ENCODE data around the gene AQP6. TPM values are rescaled to one million over a fixed set of nuclear protein-coding genes. Genes with fewer than 3 reads are reported as not detected.

AQP6 gene
- polyA plus RNA-seq, 1 of the 3 experiments (the other 2 are of a cell fraction), result 0.10 TPM

DNA sequence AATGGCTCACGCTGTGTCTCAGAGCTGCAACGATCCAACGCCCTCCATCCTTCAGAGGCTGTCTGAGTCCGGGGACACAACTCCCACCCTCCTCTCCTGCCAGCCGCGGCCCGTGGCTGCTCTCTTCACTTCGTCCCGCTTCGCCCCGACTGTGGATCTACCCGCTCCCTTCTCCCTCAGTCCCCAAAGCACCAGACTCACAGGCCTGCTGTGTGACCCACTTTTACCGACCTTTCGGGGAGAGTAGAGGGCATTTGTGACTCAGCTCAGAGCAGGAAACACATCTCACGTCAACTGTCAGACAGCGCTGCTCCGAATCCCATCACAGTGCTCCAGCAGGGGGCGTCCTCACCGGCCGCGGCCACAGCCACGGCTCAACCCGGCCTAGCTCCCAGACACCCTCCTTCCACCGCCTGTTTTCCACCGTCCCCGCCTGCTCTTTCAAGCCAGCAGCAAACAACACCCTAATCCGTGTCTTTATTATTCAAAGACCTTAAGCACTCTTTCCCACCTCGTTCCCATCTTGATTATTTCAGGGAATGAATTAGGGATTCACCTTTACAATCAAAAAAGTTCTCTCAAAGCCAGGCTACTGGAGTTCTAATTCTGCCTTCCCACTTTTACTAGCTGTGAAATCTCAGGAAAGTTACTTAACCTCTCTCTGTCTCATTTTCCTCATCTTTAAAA is 27.2 kb upstream of the AQP6 start:
- H3K4me1 ChIP-seq (ENCODE audit: control insufficient read depth in 1 of 2, insufficient read depth in 2 of 2, low read depth in 1 of 2, low read length in 1 of 2), result peaks cover 0 to 17% of the 10 kb centered on the region in 2 experiments; a peak in 1 of 4 replicates
- peak overlapping the region; percentile 87 for H2AFZ ChIP-seq (ENCODE audit: low read depth)
- no peaks in the 10 kb centered on the region for H4K20me1 ChIP-seq (ENCODE audit: insufficient read depth)
- peak; percentile 91 for DNase-seq
- H3F3A ChIP-seq (replicated peaks; ENCODE audit: insufficient read depth), result no peaks in the 10 kb centered on the region
- H3K9me3 ChIP-seq, result no peaks in the 10 kb centered on the region
- H3K9ac ChIP-seq, result no peak overlapping the region
- no peaks in the 10 kb centered on the region for H3K9me2 ChIP-seq
- CTCF ChIA-PET, result interaction anchor here (0.5 to 6.1 kb wide), 46 partner anchors 10 to 323 kb away, joined by 3 to 101 read pairs (median 6); partner anchors contain the start of genes AQP5, BCDIN3D, COX14 and FAIM2
- peak overlapping the region; percentile 61 for H3K4me2 ChIP-seq
- H3K27ac ChIP-seq (ENCODE audit: low read depth in 2 of 2, low read length in 1 of 2), result peak overlapping the region in 1 of 2 experiments; percentile 29; a peak in 1 of 4 replicates
- H3K36me3 ChIP-seq (replicated peaks in 1 of 2; ENCODE audit: control insufficient read depth in 1 of 2, insufficient read depth in 2 of 2, low read length in 1 of 2), result no peaks in the 10 kb centered on the region
- no peaks in the 10 kb centered on the region for H3K79me2 ChIP-seq (ENCODE audit: insufficient read depth)
- H3K27me3 ChIP-seq (ENCODE audit: insufficient read depth), result no peaks in the 10 kb centered on the region
- H3K4me3 ChIP-seq (ENCODE audit: low read depth in 2 of 2, low read length in 1 of 2), result peak overlapping the region; percentile 33 to 36; a peak in 3 of 4 replicates
- 12% methylated on average over 23 of the region's 28 CpGs for WGBS (ENCODE audit: low lambda C conversion rate)
- POLR2A ChIA-PET, result interaction anchor here (0.8 to 1.8 kb wide), 4 partner anchors 23 to 139 kb away, joined by 3 to 5 read pairs (median 3); partner anchors contain the start of gene SMARCD1
- peak; percentile 30; the same call in 1 of the 2 replicates for TF ChIP-seq FOSL2 (IDR thresholded peaks at IDR 0.05; ENCODE audit: borderline replicate concordance, low read depth)
- TF ChIP-seq, protein P1, sequence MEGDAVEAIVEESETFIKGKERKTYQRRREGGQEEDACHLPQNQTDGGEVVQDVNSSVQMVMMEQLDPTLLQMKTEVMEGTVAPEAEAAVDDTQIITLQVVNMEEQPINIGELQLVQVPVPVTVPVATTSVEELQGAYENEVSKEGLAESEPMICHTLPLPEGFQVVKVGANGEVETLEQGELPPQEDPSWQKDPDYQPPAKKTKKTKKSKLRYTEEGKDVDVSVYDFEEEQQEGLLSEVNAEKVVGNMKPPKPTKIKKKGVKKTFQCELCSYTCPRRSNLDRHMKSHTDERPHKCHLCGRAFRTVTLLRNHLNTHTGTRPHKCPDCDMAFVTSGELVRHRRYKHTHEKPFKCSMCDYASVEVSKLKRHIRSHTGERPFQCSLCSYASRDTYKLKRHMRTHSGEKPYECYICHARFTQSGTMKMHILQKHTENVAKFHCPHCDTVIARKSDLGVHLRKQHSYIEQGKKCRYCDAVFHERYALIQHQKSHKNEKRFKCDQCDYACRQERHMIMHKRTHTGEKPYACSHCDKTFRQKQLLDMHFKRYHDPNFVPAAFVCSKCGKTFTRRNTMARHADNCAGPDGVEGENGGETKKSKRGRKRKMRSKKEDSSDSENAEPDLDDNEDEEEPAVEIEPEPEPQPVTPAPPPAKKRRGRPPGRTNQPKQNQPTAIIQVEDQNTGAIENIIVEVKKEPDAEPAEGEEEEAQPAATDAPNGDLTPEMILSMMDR (IDR thresholded peaks at IDR 0.05), result peak; percentile 96
- TF ChIP-seq, protein P2, sequence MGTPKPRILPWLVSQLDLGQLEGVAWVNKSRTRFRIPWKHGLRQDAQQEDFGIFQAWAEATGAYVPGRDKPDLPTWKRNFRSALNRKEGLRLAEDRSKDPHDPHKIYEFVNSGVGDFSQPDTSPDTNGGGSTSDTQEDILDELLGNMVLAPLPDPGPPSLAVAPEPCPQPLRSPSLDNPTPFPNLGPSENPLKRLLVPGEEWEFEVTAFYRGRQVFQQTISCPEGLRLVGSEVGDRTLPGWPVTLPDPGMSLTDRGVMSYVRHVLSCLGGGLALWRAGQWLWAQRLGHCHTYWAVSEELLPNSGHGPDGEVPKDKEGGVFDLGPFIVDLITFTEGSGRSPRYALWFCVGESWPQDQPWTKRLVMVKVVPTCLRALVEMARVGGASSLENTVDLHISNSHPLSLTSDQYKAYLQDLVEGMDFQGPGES (IDR thresholded peaks at IDR 0.05; ENCODE audit: low read depth, low read length), result no peak
- TF ChIP-seq GABPA (IDR thresholded peaks at IDR 0.05; ENCODE audit: low read depth), result no peak
- TF ChIP-seq, protein P3, sequence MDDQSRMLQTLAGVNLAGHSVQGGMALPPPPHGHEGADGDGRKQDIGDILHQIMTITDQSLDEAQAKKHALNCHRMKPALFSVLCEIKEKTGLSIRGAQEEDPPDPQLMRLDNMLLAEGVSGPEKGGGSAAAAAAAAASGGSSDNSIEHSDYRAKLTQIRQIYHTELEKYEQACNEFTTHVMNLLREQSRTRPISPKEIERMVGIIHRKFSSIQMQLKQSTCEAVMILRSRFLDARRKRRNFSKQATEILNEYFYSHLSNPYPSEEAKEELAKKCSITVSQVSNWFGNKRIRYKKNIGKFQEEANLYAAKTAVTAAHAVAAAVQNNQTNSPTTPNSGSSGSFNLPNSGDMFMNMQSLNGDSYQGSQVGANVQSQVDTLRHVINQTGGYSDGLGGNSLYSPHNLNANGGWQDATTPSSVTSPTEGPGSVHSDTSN (IDR thresholded peaks at IDR 0.05), result peak; percentile 84
- no peak for TF ChIP-seq ELF1 (IDR thresholded peaks at IDR 0.05)
- TF ChIP-seq TAF1 (IDR thresholded peaks at IDR 0.05; ENCODE audit: borderline replicate concordance, low read depth, low read length), result no peak
- TF ChIP-seq, protein P4, sequence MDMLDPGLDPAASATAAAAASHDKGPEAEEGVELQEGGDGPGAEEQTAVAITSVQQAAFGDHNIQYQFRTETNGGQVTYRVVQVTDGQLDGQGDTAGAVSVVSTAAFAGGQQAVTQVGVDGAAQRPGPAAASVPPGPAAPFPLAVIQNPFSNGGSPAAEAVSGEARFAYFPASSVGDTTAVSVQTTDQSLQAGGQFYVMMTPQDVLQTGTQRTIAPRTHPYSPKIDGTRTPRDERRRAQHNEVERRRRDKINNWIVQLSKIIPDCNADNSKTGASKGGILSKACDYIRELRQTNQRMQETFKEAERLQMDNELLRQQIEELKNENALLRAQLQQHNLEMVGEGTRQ (IDR thresholded peaks at IDR 0.05; ENCODE audit: borderline replicate concordance, low read depth, low read length), result no peak
- TF ChIP-seq FOXJ3 (CRISPR knock-in tag; IDR thresholded peaks at IDR 0.05), result no peak
- TF ChIP-seq, protein P5, sequence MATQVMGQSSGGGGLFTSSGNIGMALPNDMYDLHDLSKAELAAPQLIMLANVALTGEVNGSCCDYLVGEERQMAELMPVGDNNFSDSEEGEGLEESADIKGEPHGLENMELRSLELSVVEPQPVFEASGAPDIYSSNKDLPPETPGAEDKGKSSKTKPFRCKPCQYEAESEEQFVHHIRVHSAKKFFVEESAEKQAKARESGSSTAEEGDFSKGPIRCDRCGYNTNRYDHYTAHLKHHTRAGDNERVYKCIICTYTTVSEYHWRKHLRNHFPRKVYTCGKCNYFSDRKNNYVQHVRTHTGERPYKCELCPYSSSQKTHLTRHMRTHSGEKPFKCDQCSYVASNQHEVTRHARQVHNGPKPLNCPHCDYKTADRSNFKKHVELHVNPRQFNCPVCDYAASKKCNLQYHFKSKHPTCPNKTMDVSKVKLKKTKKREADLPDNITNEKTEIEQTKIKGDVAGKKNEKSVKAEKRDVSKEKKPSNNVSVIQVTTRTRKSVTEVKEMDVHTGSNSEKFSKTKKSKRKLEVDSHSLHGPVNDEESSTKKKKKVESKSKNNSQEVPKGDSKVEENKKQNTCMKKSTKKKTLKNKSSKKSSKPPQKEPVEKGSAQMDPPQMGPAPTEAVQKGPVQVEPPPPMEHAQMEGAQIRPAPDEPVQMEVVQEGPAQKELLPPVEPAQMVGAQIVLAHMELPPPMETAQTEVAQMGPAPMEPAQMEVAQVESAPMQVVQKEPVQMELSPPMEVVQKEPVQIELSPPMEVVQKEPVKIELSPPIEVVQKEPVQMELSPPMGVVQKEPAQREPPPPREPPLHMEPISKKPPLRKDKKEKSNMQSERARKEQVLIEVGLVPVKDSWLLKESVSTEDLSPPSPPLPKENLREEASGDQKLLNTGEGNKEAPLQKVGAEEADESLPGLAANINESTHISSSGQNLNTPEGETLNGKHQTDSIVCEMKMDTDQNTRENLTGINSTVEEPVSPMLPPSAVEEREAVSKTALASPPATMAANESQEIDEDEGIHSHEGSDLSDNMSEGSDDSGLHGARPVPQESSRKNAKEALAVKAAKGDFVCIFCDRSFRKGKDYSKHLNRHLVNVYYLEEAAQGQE (IDR thresholded peaks at IDR 0.05; ENCODE audit: low read depth, low read length), result no peak
- TF ChIP-seq TCF12 (IDR thresholded peaks at IDR 0.05), result peak; percentile 20; the same call in 1 of the 2 replicates
- TF ChIP-seq RAD21 (IDR thresholded peaks at IDR 0.05; ENCODE audit: low read length), result peak; percentile 63
- TF ChIP-seq RCOR1 (IDR thresholded peaks at IDR 0.05; ENCODE audit: low read length), result peak; percentile 10; the same call in 1 of the 2 replicates
- TF ChIP-seq RXRA (IDR thresholded peaks at IDR 0.05; ENCODE audit: borderline replicate concordance, low read depth), result no peak; the same call in 1 of the 2 replicates
- TF ChIP-seq SMC3 (IDR thresholded peaks at IDR 0.05; ENCODE audit: low read depth, low read length), result peak; percentile 70
- TF ChIP-seq, protein P6, sequence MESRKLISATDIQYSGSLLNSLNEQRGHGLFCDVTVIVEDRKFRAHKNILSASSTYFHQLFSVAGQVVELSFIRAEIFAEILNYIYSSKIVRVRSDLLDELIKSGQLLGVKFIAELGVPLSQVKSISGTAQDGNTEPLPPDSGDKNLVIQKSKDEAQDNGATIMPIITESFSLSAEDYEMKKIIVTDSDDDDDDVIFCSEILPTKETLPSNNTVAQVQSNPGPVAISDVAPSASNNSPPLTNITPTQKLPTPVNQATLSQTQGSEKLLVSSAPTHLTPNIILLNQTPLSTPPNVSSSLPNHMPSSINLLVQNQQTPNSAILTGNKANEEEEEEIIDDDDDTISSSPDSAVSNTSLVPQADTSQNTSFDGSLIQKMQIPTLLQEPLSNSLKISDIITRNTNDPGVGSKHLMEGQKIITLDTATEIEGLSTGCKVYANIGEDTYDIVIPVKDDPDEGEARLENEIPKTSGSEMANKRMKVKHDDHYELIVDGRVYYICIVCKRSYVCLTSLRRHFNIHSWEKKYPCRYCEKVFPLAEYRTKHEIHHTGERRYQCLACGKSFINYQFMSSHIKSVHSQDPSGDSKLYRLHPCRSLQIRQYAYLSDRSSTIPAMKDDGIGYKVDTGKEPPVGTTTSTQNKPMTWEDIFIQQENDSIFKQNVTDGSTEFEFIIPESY (IDR thresholded peaks at IDR 0.05; ENCODE audit: borderline replicate concordance, low read depth), result no peak
- TF ChIP-seq POLR2AphosphoS5 (IDR thresholded peaks at IDR 0.05; ENCODE audit: low read depth, low read length), result no peak
- no peak for TF ChIP-seq JUND (IDR thresholded peaks at IDR 0.05)
- TF ChIP-seq, protein P7, sequence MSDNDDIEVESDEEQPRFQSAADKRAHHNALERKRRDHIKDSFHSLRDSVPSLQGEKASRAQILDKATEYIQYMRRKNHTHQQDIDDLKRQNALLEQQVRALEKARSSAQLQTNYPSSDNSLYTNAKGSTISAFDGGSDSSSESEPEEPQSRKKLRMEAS (IDR thresholded peaks at IDR 0.05; ENCODE audit: low read depth), result peak; percentile 70; the same call in 1 of the 2 replicates
- TF ChIP-seq GATA2 (CRISPR knock-in tag; IDR thresholded peaks at IDR 0.05), result no peak
- no peak for TF ChIP-seq RFX5 (IDR thresholded peaks at IDR 0.05; ENCODE audit: low read length)

Measured in SK-N-SH (cell line).